CD8-positive, alpha-beta memory T cell (primary cell): ENCODE results near the gene ARID1B. TPM values are rescaled to one million over a fixed set of nuclear protein-coding genes. Genes with fewer than 3 reads are reported as not detected.

Experiments used
- CTCF ChIA-PET: fragments of 350-600 bp; sonication (Branson Sonifier 250); formaldehyde crosslinking; loops from one replicate; lab custom pipeline; 2021; ENCODE audit warnings: antibody characterized with exemption; lab: Charles Lee
- POLR2A ChIA-PET: fragments of 350-600 bp; sonication (Branson Sonifier 250); formaldehyde crosslinking; loops from one replicate; lab custom pipeline; 2021; ENCODE audit warnings: antibody characterized with exemption; lab: Charles Lee
- DNase-seq, 5 donors: peaks; one replicate each; pipeline versions ENCODE4 v3.0.0 to v3.0.0-alpha.2; 2020 to 2022; ENCODE audit warnings: mixed read lengths in 1 of 5
- H3K27ac ChIP-seq: one replicate; pipeline ENCODE4 v1.7.0; 2013; ENCODE audit warnings: low read depth, mild to moderate bottlenecking, low read length, moderate library complexity
- H3K27me3 ChIP-seq: 2 replicates; pipeline ENCODE4 v1.7.0; 2013; ENCODE audit warnings: low read length, mild to moderate bottlenecking; ENCODE audit not compliant: insufficient read depth, poor library complexity, severe bottlenecking
- H3K36me3 ChIP-seq: 2 replicates; pipeline ENCODE4 v1.7.0; 2013; ENCODE audit warnings: mild to moderate bottlenecking, low read length, moderate library complexity; ENCODE audit not compliant: insufficient read depth
- H3K4me1 ChIP-seq: 2 replicates; pipeline ENCODE4 v1.7.0; 2013; ENCODE audit warnings: mild to moderate bottlenecking, low read length, moderate library complexity; ENCODE audit not compliant: insufficient read depth
- H3K4me3 ChIP-seq: 2 replicates; pipeline ENCODE4 v1.7.0; 2013; ENCODE audit warnings: mild to moderate bottlenecking, low read length
- H3K9me3 ChIP-seq: 2 replicates; pipeline ENCODE4 v1.7.0; 2013; ENCODE audit warnings: mild to moderate bottlenecking, low read length
- H3K27ac Mint-ChIP-seq, 8 donors: one replicate each; pipeline ENCODE4 v1.8.0; 2020 to 2021; ENCODE audit warnings: mixed read lengths in 8 of 8, mild to moderate bottlenecking in 6 of 8, inconsistent platforms in 3 of 8, moderate library complexity in 3 of 8
- H3K27me3 Mint-ChIP-seq, 2 donors: one replicate each; pipeline ENCODE4 v1.8.0; 2020 to 2021; ENCODE audit warnings: mixed read lengths in 2 of 2, mild to moderate bottlenecking in 1 of 2, moderate library complexity in 1 of 2
- H3K36me3 Mint-ChIP-seq, 3 donors: one replicate each; pipeline ENCODE4 v1.8.0; 2020 to 2021; ENCODE audit warnings: mixed read lengths in 3 of 3, inconsistent platforms in 1 of 3, mild to moderate bottlenecking in 1 of 3
- H3K4me1 Mint-ChIP-seq, 3 donors: one replicate each; pipeline ENCODE4 v1.8.0; 2020 to 2021; ENCODE audit warnings: mixed read lengths in 3 of 3, inconsistent platforms in 1 of 3, mild to moderate bottlenecking in 1 of 3
- H3K4me3 Mint-ChIP-seq, 7 donors: one replicate each; pipeline ENCODE4 v1.8.0; 2020 to 2021; ENCODE audit warnings: mixed read lengths in 7 of 7, mild to moderate bottlenecking in 6 of 7, moderate library complexity in 4 of 7, inconsistent platforms in 2 of 7
- H3K9me3 Mint-ChIP-seq, 5 donors: one replicate each; pipeline ENCODE4 v1.8.0; 2020 to 2022; ENCODE audit warnings: mixed read lengths in 5 of 5, mild to moderate bottlenecking in 3 of 5, moderate library complexity in 2 of 5, inconsistent platforms in 1 of 5
- polyA plus RNA-seq: library from polyadenylated mRNA; unstranded; fragments of 300-500 nt; fragmentation: Illumina TruSeq; gene quantifications from one replicate; pipeline ENCODE4 v1.2.3, GENCODE V29; 2021
- total RNA-seq, 2 experiments: library from RNA; stranded (reverse); gene quantifications; one replicate each; pipeline ENCODE4 v1.2.3, GENCODE V29; 2021

Gene ARID1B
- total and polyA plus RNA-seq, 3 experiments from 2014 or later: 19.1 to 57.9 (median 53.0) TPM

GRCh38 chr6:157148391-157149323, 371.5 kb downstream of the ARID1B start:
- Histone ChIP-seq H3K9me3 (no peaks in the 10 kb centered on the region), H3K36me3 (peaks cover 9% of the 10 kb centered on the region), H3K27ac (no peak overlapping the region), H3K4me3 (no peak overlapping the region), H3K4me1 (peaks cover 9% of the 10 kb centered on the region), H3K27me3 (no peaks in the 10 kb centered on the region)
- ChIA-PET CTCF (no interaction called here), POLR2A (no interaction called here)
- Mint-ChIP-seq H3K4me1 (peaks cover 38 to 52% (median 47%) of the 10 kb centered on the region in 3 donors), H3K27ac (peak overlapping the region in 6 of 8 donors; percentile 66 to 84 (median 78)), H3K36me3 (peaks cover 0 to 58% (median 29%) of the 10 kb centered on the region in 3 donors), H3K9me3 (no peaks in the 10 kb centered on the region), H3K27me3 (no peaks in the 10 kb centered on the region), H3K4me3 (peak overlapping the region in 1 of 7 donors; percentile 48)
- DNase-seq: no peak

GRCh38 chr6:157150076-157150475, 372.9 kb downstream of the ARID1B start:
- Mint-ChIP-seq H3K4me1 (peaks cover 32 to 44% (median 35%) of the 10 kb centered on the region in 3 donors), H3K9me3 (no peaks in the 10 kb centered on the region), H3K27me3 (no peaks in the 10 kb centered on the region), H3K27ac (peak overlapping the region in 1 of 8 donors; percentile 17), H3K4me3 (no peak overlapping the region), H3K36me3 (peaks cover 0 to 68% (median 33%) of the 10 kb centered on the region in 3 donors)
- no peaks in the 10 kb centered on the region for H3K9me3 ChIP-seq
- H3K4me1 ChIP-seq: peaks cover 9% of the 10 kb centered on the region
- H3K4me3 ChIP-seq: no peak overlapping the region
- no peaks in the 10 kb centered on the region for H3K27me3 ChIP-seq
- DNase-seq: no peak
- POLR2A ChIA-PET: no interaction called here
- H3K27ac ChIP-seq: no peak overlapping the region
- H3K36me3 ChIP-seq: peaks cover 9% of the 10 kb centered on the region
- CTCF ChIA-PET: no interaction called here

GRCh38 chr6:157151029-157151428, 373.9 kb downstream of the ARID1B start:
- Mint-ChIP-seq H3K27me3 (no peaks in the 10 kb centered on the region), H3K27ac (peak overlapping the region in 3 of 8 donors; percentile 39 to 75 (median 54)), H3K9me3 (no peaks in the 10 kb centered on the region), H3K4me1 (peaks cover 23 to 34% (median 25%) of the 10 kb centered on the region in 3 donors), H3K4me3 (no peak overlapping the region), H3K36me3 (peaks cover 0 to 71% (median 38%) of the 10 kb centered on the region in 3 donors)
- no peak overlapping the region for H3K27ac ChIP-seq
- peaks cover 9% of the 10 kb centered on the region for H3K36me3 ChIP-seq
- ChIA-PET CTCF (no interaction called here), POLR2A (no interaction called here)
- peaks cover 8% of the 10 kb centered on the region for H3K4me1 ChIP-seq
- H3K27me3 ChIP-seq: no peaks in the 10 kb centered on the region
- H3K9me3 ChIP-seq: no peaks in the 10 kb centered on the region
- H3K4me3 ChIP-seq: no peak overlapping the region
- no peak for DNase-seq

DNA sequence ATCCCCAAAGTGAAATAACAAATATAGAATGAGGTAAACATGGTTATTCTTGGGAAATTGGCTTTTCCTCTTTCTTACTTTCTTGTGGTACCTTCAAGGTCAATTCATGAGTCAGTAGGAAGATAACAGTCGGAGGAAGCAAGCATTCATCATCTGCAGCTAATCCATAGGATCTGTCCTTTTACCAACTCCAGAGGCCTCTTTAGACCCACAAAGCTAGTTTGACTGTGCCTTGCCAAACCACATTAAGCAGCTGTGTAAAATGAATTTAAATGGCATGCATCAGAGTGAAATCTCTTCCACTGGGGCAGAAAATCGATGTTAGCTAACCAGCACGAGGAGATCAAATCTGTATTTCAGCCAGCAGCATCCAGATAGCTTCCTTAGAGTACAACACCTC, 374.8 kb downstream of the ARID1B start:
- H3K4me1 ChIP-seq: no peaks in the 10 kb centered on the region
- no peaks in the 10 kb centered on the region for H3K27me3 Mint-ChIP-seq
- POLR2A ChIA-PET: no interaction called here
- H3K36me3 Mint-ChIP-seq: peaks cover 2 to 70% (median 37%) of the 10 kb centered on the region in 3 donors
- H3K4me3 Mint-ChIP-seq: no peak overlapping the region
- CTCF ChIA-PET: interaction anchor here (1.6 kb wide), 1 partner anchor 84 kb away, joined by 3 read pairs; no protein-coding TSS in a partner anchor
- no peaks in the 10 kb centered on the region for H3K9me3 ChIP-seq
- H3K9me3 Mint-ChIP-seq: no peaks in the 10 kb centered on the region
- DNase-seq: no peak
- H3K27ac ChIP-seq: no peak overlapping the region
- H3K36me3 ChIP-seq: peaks cover 9% of the 10 kb centered on the region
- no peak overlapping the region for H3K4me3 ChIP-seq
- no peaks in the 10 kb centered on the region for H3K27me3 ChIP-seq
- H3K27ac Mint-ChIP-seq: peak overlapping the region in 4 of 8 donors; percentile 11 to 66 (median 51)
- H3K4me1 Mint-ChIP-seq: peaks cover 14 to 25% (median 16%) of the 10 kb centered on the region in 3 donors

DNA sequence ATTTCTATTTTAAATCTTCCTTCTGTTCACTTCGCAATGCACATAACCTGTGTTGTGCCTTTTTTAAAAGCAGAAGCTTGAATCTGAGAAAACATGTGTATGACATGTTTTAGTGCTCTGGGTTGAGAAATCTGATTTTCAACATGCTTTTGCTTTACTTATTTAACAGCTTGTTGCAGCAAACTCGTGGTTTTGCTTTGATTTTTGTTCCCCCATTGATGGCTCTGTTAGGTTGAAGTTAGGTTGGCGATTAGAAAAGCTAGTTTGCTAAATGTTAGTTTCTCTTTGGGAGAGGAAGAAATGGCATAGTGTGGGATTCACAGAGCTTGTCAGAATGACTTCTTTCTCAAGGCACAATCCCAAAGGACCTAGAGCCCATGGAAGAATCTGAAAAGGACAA, 375.4 kb downstream of the ARID1B start:
- Mint-ChIP-seq H3K27me3 (no peaks in the 10 kb centered on the region), H3K36me3 (peaks cover 5 to 76% (median 41%) of the 10 kb centered on the region in 3 donors), H3K27ac (peak overlapping the region in 2 of 8 donors; percentile 56 to 83), H3K4me3 (no peak overlapping the region), H3K9me3 (no peaks in the 10 kb centered on the region), H3K4me1 (peaks cover 14 to 24% (median 15%) of the 10 kb centered on the region in 3 donors)
- no peak overlapping the region for H3K27ac ChIP-seq
- DNase-seq: no peak
- no peaks in the 10 kb centered on the region for H3K9me3 ChIP-seq
- POLR2A ChIA-PET: no interaction called here
- CTCF ChIA-PET: interaction anchor here (1.6 kb wide), 1 partner anchor 83 kb away, joined by 3 read pairs; no protein-coding TSS in a partner anchor
- H3K36me3 ChIP-seq: peaks cover 9% of the 10 kb centered on the region
- H3K27me3 ChIP-seq: no peaks in the 10 kb centered on the region
- H3K4me1 ChIP-seq: no peaks in the 10 kb centered on the region
- no peak overlapping the region for H3K4me3 ChIP-seq

DNA sequence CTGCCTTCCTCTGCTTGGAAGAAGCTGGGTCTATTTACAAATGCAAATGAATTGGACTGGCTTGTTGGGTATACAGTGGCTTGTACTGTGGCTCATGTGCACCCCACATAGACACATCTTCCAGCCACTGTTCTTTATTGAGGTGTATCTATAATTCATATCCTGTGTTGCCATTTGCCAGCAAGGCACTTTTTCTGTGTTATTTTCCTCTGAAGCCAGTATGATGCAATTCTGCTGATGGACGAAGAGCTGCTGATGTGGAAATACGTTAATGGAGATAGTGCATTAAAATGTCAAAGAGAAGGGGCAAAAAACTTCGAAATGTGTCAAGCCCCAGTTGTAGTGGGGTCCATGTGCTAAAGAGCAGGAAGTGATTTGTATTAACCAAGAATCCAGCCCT, 378.6 kb downstream of the ARID1B start:
- Histone ChIP-seq H3K27me3 (no peaks in the 10 kb centered on the region), H3K27ac (no peak overlapping the region), H3K4me3 (no peak overlapping the region), H3K9me3 (no peaks in the 10 kb centered on the region), H3K36me3 (no peaks in the 10 kb centered on the region), H3K4me1 (no peaks in the 10 kb centered on the region)
- Mint-ChIP-seq H3K4me1 (peaks cover 9 to 18% (median 11%) of the 10 kb centered on the region in 3 donors), H3K36me3 (peaks cover 5 to 73% (median 33%) of the 10 kb centered on the region in 3 donors), H3K9me3 (no peaks in the 10 kb centered on the region), H3K27ac (no peak overlapping the region), H3K4me3 (no peak overlapping the region), H3K27me3 (no peaks in the 10 kb centered on the region)
- ChIA-PET POLR2A (interaction anchor here (0.7 kb wide), 1 partner anchor 167 kb away, joined by 5 read pairs; no protein-coding TSS in a partner anchor), CTCF (interaction anchor here (0.6 kb wide), 1 partner anchor 224 kb away, joined by 3 read pairs; no protein-coding TSS in a partner anchor)
- DNase-seq: no peak

GRCh38 chr6:157157258-157157657, 380.1 kb downstream of the ARID1B start:
- H3K9me3 ChIP-seq: no peaks in the 10 kb centered on the region
- no peaks in the 10 kb centered on the region for H3K4me1 ChIP-seq
- H3K4me3 ChIP-seq: no peak overlapping the region
- no peak overlapping the region for H3K27ac ChIP-seq
- H3K36me3 ChIP-seq: no peaks in the 10 kb centered on the region
- no peaks in the 10 kb centered on the region for H3K27me3 Mint-ChIP-seq
- ChIA-PET POLR2A (no interaction called here), CTCF (no interaction called here)
- no peaks in the 10 kb centered on the region for H3K9me3 Mint-ChIP-seq
- H3K27ac Mint-ChIP-seq: peak overlapping the region in 5 of 8 donors; percentile 4 to 74 (median 10)
- no peak for DNase-seq
- H3K36me3 Mint-ChIP-seq: peaks cover 5 to 65% (median 27%) of the 10 kb centered on the region in 3 donors
- peak overlapping the region in 1 of 7 donors; percentile 13 for H3K4me3 Mint-ChIP-seq
- H3K4me1 Mint-ChIP-seq: peaks cover 3 to 8% (median 5%) of the 10 kb centered on the region in 3 donors
- H3K27me3 ChIP-seq: no peaks in the 10 kb centered on the region

GRCh38 chr6:157158456-157158855, 381.3 kb downstream of the ARID1B start:
- ChIA-PET POLR2A (no interaction called here), CTCF (no interaction called here)
- peaks cover 5 to 63% (median 24%) of the 10 kb centered on the region in 3 donors for H3K36me3 Mint-ChIP-seq
- no peak overlapping the region for H3K4me3 Mint-ChIP-seq
- no peak overlapping the region for H3K4me3 ChIP-seq
- no peak overlapping the region for H3K27ac ChIP-seq
- H3K36me3 ChIP-seq: no peaks in the 10 kb centered on the region
- H3K9me3 Mint-ChIP-seq: no peaks in the 10 kb centered on the region
- no peak overlapping the region for H3K27ac Mint-ChIP-seq
- H3K9me3 ChIP-seq: no peaks in the 10 kb centered on the region
- H3K4me1 ChIP-seq: no peaks in the 10 kb centered on the region
- H3K4me1 Mint-ChIP-seq: peaks cover 0 to 2% (median under 1%) of the 10 kb centered on the region in 3 donors
- H3K27me3 Mint-ChIP-seq: no peaks in the 10 kb centered on the region
- DNase-seq: no peak
- H3K27me3 ChIP-seq: no peaks in the 10 kb centered on the region
